ENCODE results near the gene TGOLN2.

The TGOLN2 gene

DNA sequence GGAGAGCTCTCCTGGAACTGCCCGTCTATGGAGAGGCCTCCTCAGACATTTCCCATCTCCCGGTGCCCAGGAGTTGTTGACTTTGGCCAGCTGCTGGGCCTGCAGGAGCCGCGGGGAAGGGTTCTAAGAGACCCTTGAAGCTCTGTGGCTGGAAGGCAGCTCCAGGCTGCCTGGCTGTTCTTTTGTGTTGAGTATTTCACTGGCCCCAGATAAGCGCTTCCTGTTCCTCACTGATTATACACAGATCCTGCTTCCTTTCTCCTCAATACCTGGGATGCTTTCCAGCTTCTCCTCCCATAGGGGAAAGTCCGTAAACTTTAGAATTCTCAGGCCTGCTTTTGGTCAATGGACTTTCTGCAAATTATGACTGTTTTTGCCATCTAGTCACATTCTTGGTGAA is 57.8 kb downstream of the TGOLN2 start:
- DNase-seq (ENCODE audit: low read depth in 2 of 3, low spot score in 1 of 3): no peak
